Tibial nerve (tissue), 4 donors: ENCODE results near the gene BCAS3. TPM values are rescaled to one million over a fixed set of nuclear protein-coding genes. Genes with fewer than 3 reads are reported as not detected.

Source experiments
- DNase-seq, 2 donors: peaks; one replicate each; pipeline ENCODE4 v3.0.0-alpha.2; 2019; ENCODE audit warnings: low spot score in 2 of 2
- H3K27ac ChIP-seq, 4 donors: fragments of 200-600 bp; sonication (generic) in 3 of 4; one replicate each; pipeline ENCODE4 v1.5.1; 2017 to 2019; ENCODE audit warnings: mild to moderate bottlenecking in 1 of 4
- H3K27me3 ChIP-seq, 2 donors: fragments of 200-600 bp; sonication (generic) in 1 of 2; one replicate each; pipeline versions ENCODE4 v1.5.1 to v1.6.0; 2017 to 2019
- H3K36me3 ChIP-seq, 3 donors: fragments of 200-600 bp; sonication (generic); one replicate each; pipeline ENCODE4 v1.5.1; 2018 to 2019
- H3K4me1 ChIP-seq, 4 donors: fragments of 200-600 bp; sonication (generic) in 3 of 4; one replicate each; pipeline ENCODE4 v1.5.1; 2017 to 2019
- H3K4me3 ChIP-seq, 4 donors: fragments of 200-600 bp; sonication (generic) in 3 of 4; one replicate each; pipeline ENCODE4 v1.5.1; 2017 to 2019; ENCODE audit warnings: mild to moderate bottlenecking in 1 of 4, moderate library complexity in 1 of 4
- H3K9me3 ChIP-seq, 4 donors: fragments of 200-600 bp; sonication (generic) in 3 of 4; one replicate each; pipeline ENCODE4 v1.5.1; 2017 to 2019
- CTCF ChIP-seq, 5 experiments: fragments of 200-600 bp in 3 of 5; fragments of 450-650 bp in 2 of 5; sonication (generic) in 3 of 5; IDR thresholded peaks; one replicate each; pipeline ENCODE4 v1.5.1; 2016 to 2019; ENCODE audit warnings: antibody characterized with exemption in 5 of 5, mild to moderate bottlenecking in 3 of 5, moderate library complexity in 2 of 5
- EP300 ChIP-seq, 2 donors: sonication (generic); formaldehyde crosslinking; IDR thresholded peaks; one replicate each; pipeline ENCODE4 v1.6.1; 2017; ENCODE audit warnings: antibody characterized with exemption in 2 of 2, mild to moderate bottlenecking in 1 of 2
- POLR2A ChIP-seq, 2 donors: fragments of 450-650 bp; IDR thresholded peaks; one replicate each; pipeline ENCODE4 v1.6.1; 2017; ENCODE audit warnings: antibody characterized with exemption in 2 of 2, mild to moderate bottlenecking in 2 of 2, moderate library complexity in 2 of 2
- WGBS, 2 donors: methylation state at CpG; one replicate each; pipeline ENCODE4 v1.1.5; 2018; 5-methylcytosine and 5-hydroxymethylcytosine counted together
- total RNA-seq, 4 donors: library from RNA; depleted of rRNA; stranded (reverse); fragments of >200 nt; gene quantifications; one replicate each; pipeline ENCODE4 v1.1.0, GENCODE V29; 2016

The BCAS3 gene
- total RNA-seq, 4 donors from 2014 or later = 26.4 to 48.1 (median 44.8) TPM

- no peak for TF ChIP-seq EP300 (IDR thresholded peaks at IDR 0.05)
- TF ChIP-seq CTCF (IDR thresholded peaks at IDR 0.05) = no peak
- TF ChIP-seq POLR2A (IDR thresholded peaks at IDR 0.05) = no peak
- Histone ChIP-seq H3K4me3 (no peak overlapping the region), H3K9me3 (peaks cover 0 to 5% (median 0%) of the 10 kb centered on the region in 4 donors), H3K27ac (no peak overlapping the region), H3K36me3 (peaks cover 0 to 14% (median 0%) of the 10 kb centered on the region in 3 donors), H3K4me1 (no peaks in the 10 kb centered on the region), H3K27me3 (no peaks in the 10 kb centered on the region)
- no peak for DNase-seq
- 87 to 94% methylated on average over 2 of the region's 2 CpGs for WGBS, 2 donors
Observed at GRCh38 chr17:61168506-61168905, 490.9 kb downstream of the BCAS3 start.

GRCh38 chr17:61174310-61174709 is 496.7 kb downstream of the BCAS3 start:
- no peak for DNase-seq
- H3K27ac ChIP-seq = no peak overlapping the region
- 93 to 96% methylated on average over 1 of the region's 1 CpG for WGBS, 2 donors
- H3K9me3 ChIP-seq = no peaks in the 10 kb centered on the region
- no peaks in the 10 kb centered on the region for H3K27me3 ChIP-seq
- no peak for TF ChIP-seq CTCF (IDR thresholded peaks at IDR 0.05)
- no peak for TF ChIP-seq EP300 (IDR thresholded peaks at IDR 0.05)
- no peak for TF ChIP-seq POLR2A (IDR thresholded peaks at IDR 0.05)
- peaks cover 0 to 7% (median 0%) of the 10 kb centered on the region in 3 donors for H3K36me3 ChIP-seq
- H3K4me3 ChIP-seq = no peak overlapping the region
- H3K4me1 ChIP-seq = peaks cover 0 to 8% (median 0%) of the 10 kb centered on the region in 4 donors

GRCh38 chr17:61175298-61176142 is 497.9 kb downstream of the BCAS3 start:
- Histone ChIP-seq H3K4me1 (peaks cover 0 to 13% (median 0%) of the 10 kb centered on the region in 4 donors), H3K36me3 (no peaks in the 10 kb centered on the region), H3K27me3 (no peaks in the 10 kb centered on the region), H3K9me3 (no peaks in the 10 kb centered on the region), H3K27ac (no peak overlapping the region), H3K4me3 (no peak overlapping the region)
- WGBS, 2 donors = 96% methylated on average over 4 of the region's 4 CpGs
- DNase-seq = no peak
- TF ChIP-seq POLR2A (IDR thresholded peaks at IDR 0.05) (no peak), EP300 (IDR thresholded peaks at IDR 0.05) (no peak), CTCF (IDR thresholded peaks at IDR 0.05) (no peak)

GRCh38 chr17:61177351-61177750 is 499.7 kb downstream of the BCAS3 start:
- H3K9me3 ChIP-seq = no peaks in the 10 kb centered on the region
- WGBS, 2 donors = 96 to 97% methylated on average over 2 of the region's 2 CpGs
- H3K4me1 ChIP-seq = peaks cover 0 to 13% (median 0%) of the 10 kb centered on the region in 4 donors
- H3K4me3 ChIP-seq = no peak overlapping the region
- no peaks in the 10 kb centered on the region for H3K27me3 ChIP-seq
- TF ChIP-seq EP300 (IDR thresholded peaks at IDR 0.05) (no peak), POLR2A (IDR thresholded peaks at IDR 0.05) (no peak), CTCF (IDR thresholded peaks at IDR 0.05) (no peak)
- no peak for DNase-seq
- H3K36me3 ChIP-seq = no peaks in the 10 kb centered on the region
- no peak overlapping the region for H3K27ac ChIP-seq

- Histone ChIP-seq H3K4me1 (peaks cover 0 to 13% (median 0%) of the 10 kb centered on the region in 4 donors), H3K36me3 (no peaks in the 10 kb centered on the region), H3K27me3 (no peaks in the 10 kb centered on the region), H3K27ac (no peak overlapping the region), H3K4me3 (no peak overlapping the region), H3K9me3 (no peaks in the 10 kb centered on the region)
- no peak for DNase-seq
- no peak for TF ChIP-seq EP300 (IDR thresholded peaks at IDR 0.05)
- no peak for TF ChIP-seq POLR2A (IDR thresholded peaks at IDR 0.05)
- no peak for TF ChIP-seq CTCF (IDR thresholded peaks at IDR 0.05)
- 51 to 71% methylated on average over 1 of the region's 1 CpG for WGBS, 2 donors
Observed at GRCh38 chr17:61178284-61178683, 500.6 kb downstream of the BCAS3 start.
